ENCODE data around the gene ZNF81.
A peak's percentile ranks its signal among the peaks of the same experiment; 100 is the strongest.
"Not testable (repeated sequence)": the region's sequence is repeated elsewhere in the genome, so short reads cannot be mapped to it uniquely, and the experiment has no call there.

ZNF81 gene

DNA sequence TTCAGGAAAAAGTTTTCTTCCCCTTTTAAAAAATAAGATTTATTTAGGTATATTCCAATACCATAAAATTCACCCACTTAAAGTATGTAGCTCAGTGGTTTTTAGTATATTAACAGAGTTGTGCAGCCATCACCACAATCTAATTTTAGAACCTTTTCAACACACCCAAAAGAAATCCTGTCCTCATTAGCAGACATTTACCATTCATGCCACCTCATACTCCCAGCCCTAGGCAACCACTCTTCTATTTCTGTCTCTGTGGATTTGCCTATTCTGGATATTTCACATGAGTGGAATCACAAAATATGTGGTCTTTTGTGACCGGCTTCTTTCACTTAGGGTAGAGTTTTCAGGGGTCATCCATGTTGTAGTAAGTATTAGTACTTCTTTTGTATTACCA is 7.4 kb downstream of the ZNF81 start:
- no peak for DNase-seq (ENCODE audit: low spot score)

DNA sequence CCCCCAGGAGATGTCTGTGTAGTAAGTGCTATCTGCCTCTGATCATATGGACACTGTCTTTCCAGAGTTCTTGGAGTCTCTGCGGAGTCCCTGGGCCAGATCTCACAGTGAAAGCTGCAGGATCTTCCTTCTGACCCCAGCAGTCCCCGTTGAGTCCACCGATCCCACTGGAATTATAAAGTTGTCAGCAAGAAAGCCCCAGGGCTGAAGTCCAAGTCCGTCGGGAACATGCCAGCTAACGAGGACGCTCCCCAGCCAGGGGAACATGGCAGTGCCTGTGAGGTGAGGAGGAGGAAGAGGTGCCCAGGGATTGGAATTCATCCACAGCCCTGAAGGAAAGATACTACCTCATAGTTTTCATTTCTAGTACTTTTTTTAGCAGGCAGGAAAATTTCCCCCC is 9.3 kb downstream of the ZNF81 start:
- DNase-seq (ENCODE audit: low spot score): no peak

DNA sequence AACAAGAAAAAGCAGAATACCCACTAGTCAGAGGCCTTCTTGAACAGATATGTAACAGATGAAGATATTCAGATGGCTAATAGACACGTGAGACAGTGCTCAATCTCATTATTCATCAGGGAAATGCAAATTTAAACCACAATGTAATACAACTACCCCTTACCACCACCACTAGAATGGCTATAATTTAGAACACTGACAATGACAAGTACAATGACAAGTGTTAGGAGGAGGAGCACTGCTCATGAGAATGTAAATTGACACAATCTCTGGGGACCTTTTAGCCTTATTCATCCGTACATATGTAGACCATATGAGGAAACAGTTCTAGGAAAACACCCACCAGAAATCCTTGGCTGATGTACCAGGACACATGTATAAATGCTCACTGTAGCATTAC is 13.1 kb downstream of the ZNF81 start:
- DNase-seq (ENCODE audit: low spot score): no peak

DNA sequence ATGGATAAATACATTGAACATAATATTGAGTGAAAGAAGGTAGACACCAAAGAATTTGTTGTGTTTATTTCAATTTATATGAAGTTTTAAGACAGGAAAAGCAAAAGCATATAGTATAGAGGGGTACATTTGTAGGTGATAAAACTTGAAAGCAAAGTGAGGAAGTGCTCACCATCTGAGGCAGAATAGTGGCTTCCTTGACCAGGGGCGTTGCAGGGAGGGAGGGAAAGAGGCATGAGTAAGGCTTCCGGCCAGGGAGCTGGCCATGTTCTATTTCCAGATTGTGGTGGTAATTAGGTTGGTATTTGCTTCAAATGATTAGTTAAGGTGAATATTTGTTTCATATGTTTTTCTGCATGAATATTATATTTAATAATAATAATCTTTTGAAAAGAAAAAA is 13.7 kb downstream of the ZNF81 start:
- DNase-seq (ENCODE audit: low spot score): not testable (repeated sequence)

DNA sequence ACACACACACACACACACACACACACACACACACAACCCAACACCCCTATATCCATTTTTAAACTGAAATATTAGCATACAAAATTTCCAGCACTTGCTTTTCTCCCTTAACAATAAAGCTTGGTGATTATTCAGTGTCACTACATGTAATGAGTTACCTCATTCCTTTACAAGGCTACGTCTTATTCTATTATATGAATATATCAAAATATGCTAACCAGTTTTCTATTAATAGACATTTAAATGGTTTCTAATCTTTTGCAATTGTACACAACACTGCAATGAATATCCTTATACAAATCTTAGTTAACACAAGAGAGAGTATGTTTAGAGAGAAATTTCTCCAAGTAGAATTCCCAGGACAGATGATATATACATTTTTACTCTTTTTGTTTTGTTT is 14.2 kb downstream of the ZNF81 start:
- no peak for DNase-seq (ENCODE audit: low spot score)

DNA sequence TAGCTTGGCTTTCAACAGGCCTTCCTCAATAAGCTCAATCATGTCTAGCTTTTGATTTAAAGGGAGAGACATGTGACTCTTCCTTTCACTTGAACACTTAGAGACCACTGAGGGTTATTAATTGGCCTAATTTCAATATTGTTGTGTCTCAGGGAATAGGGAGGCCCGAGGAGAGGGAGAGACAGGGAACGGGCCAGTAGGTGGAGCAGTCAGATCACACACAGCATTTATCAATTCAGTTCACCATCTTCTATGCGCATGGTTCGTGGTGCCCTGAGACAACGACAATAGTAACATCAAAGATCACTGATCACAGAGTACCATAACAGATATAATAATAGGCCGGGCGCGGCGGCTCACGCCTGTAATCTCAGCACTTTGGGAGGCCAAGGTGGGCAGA is 17.8 kb downstream of the ZNF81 start:
- DNase-seq (ENCODE audit: low spot score): peak; percentile 2

DNA sequence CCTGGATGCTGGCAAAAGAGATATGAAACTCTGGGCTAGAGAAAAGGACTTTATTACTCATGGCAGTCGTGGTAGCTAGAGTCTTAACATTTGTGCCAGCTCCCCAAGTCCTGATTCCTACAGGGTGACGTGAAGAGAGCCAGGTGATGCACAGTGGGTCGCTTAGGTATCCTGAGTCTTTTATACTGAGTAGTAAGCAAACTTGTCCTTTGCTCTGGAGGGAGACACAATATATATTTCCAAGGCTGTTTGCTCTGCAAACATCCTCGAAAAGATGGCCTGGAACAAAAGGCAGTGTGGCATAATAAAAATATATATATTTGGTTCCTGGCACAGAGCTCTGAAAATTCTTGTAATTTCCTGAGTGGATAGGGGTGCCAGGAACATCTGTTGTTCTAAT is 23.0 kb downstream of the ZNF81 start:
- no peak for DNase-seq (ENCODE audit: low spot score)

DNA sequence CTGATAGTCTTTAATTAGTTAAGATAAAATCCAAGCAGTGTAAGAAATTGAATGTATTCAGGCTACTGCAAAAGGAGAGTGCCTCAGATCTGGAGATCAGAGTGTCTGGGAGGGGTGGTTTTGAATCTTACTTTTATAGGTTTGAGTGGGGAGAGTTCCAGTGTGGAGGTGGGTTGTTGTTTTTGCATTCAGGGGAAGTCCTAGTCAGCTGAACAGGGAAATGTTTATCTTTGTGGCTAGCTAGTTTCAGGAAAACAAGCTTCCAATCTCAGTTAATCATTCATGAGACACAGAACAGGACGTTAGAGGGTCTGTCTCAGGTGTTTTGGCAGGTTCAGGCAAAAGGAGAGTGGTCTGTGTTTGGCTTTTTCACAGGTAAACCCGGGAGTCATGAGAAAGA is 26.0 kb downstream of the ZNF81 start:
- DNase-seq (ENCODE audit: low spot score): no peak

DNA sequence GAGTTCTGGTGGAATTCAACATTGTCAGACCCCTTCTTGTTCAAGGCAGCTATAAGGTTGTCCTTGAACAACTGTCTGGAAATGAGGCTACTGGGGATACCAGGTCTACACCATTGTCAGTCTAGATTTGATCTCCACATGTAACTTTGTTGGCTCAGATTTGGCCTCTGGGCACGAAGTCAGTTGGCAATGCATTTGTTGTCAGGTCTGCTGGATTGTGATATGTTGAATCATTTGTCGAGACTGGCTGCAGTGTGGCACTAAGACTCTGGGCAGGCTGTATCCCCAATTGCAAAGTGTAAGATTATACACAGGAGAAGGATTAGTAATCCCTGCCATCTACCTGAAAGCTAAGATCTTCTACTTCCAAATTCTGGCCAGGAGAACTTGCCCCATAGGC is 26.5 kb downstream of the ZNF81 start:
- no peak for DNase-seq (ENCODE audit: low spot score)

DNA sequence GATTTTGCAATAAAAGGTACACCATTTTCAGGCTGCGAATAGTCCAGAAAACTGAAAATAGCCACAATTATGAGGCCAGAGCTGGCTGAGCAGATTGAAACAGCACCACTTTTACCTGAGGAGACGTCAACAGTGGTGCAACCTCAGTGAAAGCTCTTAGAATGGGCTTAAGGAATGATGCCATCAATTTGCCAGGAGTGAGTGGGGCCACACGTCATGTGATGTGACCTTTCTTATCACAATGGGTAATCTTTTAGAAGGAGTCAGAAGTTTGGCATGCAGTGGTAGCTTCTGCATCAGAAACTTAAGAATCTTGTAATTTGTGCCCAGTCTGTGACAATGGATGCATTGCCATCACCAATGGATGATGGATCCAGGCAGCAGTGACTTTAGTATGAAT is 27.6 kb downstream of the ZNF81 start:
- no peak for DNase-seq (ENCODE audit: low spot score)

DNA sequence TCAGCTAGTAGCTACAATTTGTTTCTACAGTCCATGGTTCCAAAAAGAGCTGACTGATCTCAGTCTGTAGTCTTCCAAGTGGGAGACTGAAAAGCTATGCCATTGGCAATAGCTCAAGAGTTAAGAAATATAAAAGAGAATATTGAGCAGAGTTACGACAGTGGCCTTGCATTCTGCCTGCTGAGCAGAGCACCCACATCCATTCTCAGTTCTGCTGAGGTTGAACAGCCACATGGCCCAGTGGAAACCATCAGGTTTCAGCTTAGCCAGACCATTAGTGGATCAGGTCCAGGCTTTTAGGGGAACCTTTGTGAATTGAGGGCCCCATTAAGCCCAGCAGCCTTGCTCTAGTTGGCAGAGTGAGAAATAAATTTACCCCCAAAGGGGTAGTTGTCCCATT is 28.1 kb downstream of the ZNF81 start:
- DNase-seq (ENCODE audit: low spot score): no peak

DNA sequence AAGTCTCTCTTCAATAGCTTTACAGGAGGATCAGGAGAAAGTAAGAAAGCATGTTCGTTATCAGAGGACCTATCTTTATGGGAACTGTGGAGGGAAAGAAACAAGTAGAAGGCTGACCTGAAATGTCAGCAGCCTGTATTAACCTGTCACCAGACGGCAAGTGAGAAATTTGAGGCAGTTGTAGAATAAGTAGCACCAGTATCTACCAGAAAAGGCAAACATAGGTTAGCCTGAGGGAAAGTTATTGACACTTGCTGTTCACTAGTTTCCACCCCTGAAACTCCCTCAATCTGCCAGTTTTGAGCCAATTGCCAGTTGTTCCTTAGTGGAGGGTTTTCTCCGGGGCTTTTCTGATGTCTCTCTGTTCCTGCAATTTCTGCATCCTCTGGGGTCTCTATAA is 36.4 kb downstream of the ZNF81 start:
- DNase-seq (ENCODE audit: low spot score): no peak

DNA sequence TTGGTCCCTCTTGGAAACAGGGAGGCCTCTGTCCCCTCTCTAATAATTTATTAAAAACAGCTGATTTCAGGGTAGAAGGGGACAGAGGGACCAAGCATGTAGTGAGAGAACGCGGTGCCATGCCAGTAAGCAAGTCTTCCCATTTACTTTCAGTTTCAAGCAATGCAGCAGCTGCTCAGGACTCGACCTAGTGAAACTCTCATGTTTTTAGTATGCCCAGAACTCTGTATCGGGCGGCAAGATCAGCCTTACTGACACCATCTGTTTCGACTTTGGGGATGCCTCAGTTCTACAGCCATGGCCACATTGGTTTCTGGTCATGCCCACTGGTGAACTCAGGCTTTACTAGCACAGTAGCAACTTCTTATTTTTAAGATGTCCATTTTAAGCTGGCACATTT is 40.6 kb downstream of the ZNF81 start:
- DNase-seq (ENCODE audit: low spot score): no peak

DNA sequence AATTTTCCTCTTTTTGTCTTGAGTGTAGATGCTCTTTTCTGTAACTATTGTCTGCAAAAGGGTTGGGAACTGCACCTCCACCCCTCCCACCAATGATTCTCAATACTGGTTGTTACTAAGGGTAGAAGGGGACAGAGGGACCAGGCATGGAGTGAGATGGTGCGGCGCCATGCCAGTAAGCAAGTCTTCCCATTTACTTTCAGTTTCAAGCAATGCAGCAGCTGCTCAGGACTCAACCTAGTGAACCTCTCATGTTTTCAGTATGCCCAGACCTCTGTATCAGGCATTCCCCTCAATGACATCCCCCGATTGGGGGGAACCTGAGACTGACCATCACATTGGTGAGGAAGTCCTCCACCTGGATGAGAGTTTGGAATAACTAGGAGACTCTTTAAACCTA is 41.5 kb downstream of the ZNF81 start:
- no peak for DNase-seq (ENCODE audit: low spot score)

DNA sequence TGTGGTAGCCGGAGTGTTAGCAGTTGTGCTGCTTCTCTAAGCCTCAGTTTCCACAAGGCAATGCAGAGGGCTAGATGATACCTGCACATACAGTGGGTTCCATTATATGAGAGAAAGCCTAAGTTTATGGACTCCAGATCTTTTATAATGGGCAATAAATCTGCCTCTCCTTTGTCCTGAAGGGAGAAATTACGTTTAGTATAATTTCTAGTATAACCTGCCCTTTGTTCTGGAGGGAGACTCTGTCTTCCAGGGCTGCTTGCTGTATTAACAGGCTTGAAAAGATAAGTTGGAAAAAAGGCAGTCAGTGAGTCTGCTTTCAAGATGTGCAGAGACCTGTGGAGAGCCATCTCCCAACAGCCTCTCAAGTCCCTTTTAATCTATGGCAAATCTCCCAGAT is 42.8 kb downstream of the ZNF81 start:
- DNase-seq (ENCODE audit: low spot score): no peak

DNA sequence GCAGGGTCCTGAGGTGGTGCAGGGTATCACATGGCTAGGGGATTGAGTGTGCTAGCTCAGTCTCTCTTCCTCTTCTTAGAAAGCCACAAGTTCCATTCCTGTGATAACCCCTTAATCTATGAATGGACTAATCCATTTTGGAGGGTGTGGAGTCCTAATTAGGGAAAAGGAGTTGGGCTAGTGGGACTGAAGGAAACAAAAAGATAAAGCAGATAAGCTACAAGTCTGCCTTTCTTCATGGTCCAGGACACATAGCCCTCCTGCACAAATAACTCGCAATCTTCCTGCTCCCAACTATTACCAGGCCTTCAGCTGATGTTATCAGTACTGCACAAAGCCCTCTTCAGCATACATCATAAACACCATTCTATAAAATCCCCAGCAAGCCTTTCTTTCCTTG is 44.2 kb downstream of the ZNF81 start:
- DNase-seq (ENCODE audit: low spot score): no peak

DNA sequence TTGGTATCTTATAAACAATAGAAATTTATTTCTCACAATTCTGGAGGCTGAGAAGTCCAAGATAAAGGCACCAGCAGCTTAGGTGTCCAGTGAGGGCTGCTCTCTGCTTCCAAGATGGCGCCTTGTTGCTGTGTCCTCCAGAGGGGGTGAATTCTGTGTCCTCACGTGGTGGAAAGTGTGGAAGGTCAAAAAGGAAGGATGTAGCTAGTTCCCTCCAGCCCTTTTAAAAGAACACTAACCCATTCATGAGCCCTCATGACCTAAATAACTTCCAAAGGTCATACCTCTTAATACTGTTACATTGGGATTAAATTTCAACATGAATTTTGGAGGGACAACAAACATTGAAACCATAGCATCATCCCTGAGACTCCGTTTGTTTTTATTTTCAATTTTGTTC is 48.8 kb downstream of the ZNF81 start:
- DNase-seq (ENCODE audit: low spot score): no peak

DNA sequence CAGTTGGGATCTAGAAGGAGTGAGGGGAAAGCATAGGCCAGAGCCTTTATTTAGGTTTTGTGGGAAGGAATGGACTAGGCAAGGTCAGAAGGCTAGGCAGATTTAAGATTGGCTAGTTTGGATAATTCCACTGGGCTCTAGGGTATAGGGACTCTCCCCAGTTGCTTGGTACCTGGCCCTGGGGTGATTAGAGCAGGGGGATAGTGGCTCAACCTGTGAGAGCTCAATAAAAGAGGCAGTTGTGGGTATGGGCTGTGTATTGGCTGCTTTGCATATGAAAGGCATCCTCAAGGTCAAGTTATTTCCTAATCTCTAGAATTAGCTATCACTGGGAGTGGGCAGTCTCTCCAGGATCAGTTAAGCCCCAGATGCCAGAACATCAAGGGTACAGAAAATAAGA is 61.3 kb downstream of the ZNF81 start:
- no peak for DNase-seq (ENCODE audit: low spot score)

DNA sequence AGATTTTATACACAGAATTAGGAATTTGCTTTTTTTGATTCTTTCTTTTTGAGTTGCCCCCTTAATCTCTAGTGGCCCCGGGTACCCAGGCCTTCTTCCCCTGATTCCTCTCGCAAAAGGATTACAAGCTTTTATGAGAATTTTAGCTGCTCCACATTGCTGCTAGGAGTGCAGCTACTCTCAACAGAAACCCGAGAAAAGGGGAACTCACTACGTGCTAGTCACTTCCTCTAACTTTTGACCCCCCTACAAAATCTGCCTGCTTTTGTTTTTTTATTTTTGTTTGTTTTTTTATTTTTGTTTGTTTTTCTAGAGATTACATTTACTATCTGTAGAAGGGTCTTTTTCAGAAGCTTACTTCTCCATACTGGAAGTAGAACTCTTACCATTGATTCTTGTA is 64.1 kb downstream of the ZNF81 start:
- DNase-seq (ENCODE audit: low spot score): no peak

DNA sequence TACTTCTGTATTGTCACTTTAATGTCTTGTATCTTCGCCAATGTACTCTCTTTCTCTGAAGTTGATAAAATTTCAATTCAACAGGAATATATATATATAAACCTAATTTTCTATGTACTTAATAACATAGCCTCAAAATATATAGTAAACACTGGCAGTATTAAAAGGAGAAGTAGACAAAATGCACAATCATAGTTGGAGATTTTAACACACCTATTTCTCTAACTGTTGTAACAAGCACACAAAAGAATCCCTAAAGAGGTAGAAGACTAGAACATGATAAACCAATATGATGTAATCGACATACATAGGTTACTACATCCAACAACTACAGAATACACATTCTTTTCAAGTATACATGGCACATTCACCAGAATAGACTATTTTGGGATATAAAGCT is 65.5 kb downstream of the ZNF81 start:
- no peak for DNase-seq (ENCODE audit: low spot score)

DNA sequence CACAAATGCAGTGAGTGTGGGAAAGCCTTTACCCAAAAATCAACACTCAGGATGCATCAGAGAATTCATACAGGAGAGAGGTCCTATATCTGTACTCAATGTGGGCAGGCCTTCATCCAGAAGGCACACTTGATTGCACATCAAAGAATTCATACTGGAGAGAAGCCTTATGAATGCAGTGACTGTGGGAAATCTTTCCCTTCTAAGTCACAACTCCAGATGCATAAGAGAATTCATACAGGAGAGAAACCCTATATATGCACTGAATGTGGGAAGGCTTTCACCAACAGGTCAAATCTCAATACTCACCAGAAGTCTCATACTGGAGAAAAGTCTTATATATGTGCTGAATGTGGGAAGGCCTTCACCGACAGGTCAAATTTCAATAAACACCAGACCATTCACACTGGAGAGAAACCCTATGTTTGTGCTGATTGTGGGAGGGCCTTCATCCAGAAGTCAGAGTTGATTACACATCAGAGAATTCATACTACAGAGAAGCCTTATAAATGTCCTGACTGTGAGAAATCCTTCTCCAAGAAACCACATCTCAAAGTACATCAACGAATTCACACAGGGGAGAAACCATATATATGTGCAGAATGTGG is 79.3 kb downstream of the ZNF81 start:
- DNase-seq (ENCODE audit: low spot score): no peak

DNA sequence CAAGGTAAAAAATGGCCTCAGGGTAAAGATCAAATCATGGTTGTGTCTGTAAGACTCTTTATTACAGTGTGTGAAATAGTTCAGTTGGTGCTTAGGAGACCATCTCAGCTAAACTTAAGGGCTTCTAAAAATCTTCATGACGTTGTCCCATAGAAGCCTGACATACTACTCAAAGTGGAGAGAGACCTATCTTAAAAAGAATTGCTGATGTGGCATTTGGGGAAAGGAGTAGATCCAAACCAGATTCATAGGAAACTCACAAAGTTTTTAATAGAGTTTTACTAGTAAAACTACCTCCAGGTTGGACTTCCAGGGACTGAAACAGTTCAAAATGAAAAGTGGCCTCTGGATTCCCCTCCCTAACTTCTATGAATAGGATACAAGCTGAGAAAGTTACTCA is 81.6 kb downstream of the ZNF81 start:
- no peak for DNase-seq (ENCODE audit: low spot score)

DNA sequence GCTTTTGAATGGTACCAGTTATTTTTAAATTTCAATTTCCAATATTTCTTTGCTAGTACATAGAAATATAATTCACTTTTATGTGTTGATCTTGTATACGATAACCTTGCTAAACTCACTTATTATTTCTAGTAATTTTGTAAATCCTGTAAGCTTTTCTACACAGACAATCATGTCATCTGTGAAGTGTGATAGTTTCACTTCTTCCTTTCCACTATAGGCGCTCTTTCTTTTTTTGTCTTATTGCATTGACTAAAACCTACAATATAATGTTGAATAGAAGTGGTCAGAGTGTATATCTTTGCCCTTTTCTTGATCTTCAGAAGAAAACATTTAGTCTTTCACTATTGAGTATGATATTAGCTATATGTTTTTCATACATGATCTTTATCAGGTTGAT is 90.5 kb downstream of the ZNF81 start:
- DNase-seq (ENCODE audit: low spot score): no peak

DNA sequence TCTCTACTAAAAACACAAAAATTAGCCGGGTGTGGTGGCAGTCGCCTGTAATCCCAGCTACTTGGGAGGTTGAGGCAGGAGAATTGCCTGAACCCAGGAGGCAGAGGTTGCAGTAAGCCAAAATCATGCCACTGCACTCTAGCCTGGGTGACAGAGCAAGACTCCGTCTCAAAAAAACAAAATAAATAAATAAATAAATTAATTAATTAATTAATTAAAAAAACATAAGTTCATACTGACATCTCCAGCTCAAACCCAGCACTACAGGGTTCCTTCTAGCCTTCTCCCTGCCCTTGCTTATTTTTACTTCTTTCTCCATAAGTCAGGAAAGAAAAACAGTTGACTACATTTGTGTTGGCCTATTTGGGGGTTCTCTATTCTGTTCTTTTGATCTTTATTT is 95.3 kb downstream of the ZNF81 start:
- not testable (repeated sequence) for DNase-seq (ENCODE audit: low spot score)

DNA sequence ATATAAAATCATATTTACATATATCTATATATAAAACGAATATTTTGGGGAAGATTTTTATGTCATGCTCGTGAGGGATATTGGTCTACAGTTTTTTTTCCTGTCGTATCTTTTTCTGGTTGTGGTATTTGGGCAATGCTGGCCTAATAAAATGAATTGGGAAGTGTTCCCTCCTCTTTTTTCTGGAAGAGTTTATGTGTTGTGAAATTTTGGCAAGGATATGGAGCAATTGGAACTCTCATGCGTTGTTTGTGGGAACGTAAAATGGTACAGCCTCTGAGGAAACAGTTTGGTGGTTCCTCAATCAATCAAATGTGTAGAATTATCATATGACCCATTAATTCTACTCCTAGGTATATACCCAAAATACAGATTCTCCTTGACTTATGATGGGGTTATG is 97.2 kb downstream of the ZNF81 start:
- no peak for DNase-seq (ENCODE audit: low spot score)

Measured in hematopoietic multipotent progenitor cell treated with erythropoietin and hydrocortisone succinate and interleukin-3 and kit ligand, for 15 days (in vitro differentiated cells).